Caki2 (cell line): ENCODE results near the gene GOLGA6L10. TPM values are rescaled to one million over a fixed set of nuclear protein-coding genes. Genes with fewer than 3 reads are reported as not detected.
"Not testable (repeated sequence)": the region's sequence is repeated elsewhere in the genome, so short reads cannot be mapped to it uniquely, and the experiment has no call there.

Experiments used
- DNase-seq: peaks from one replicate; pipeline ENCODE4 v3.0.0-alpha.2; 2015; ENCODE audit warnings: low read depth
- in situ Hi-C: cut with HindIII; loops from 2 replicates; pipeline ENCODE4 v1.10.0; 2016; ENCODE audit warnings: low sequenced_read_pairs, low pct_unique_long_range_greater_than_20kb, mixed read lengths
- total RNA-seq: library from RNA; depleted of rRNA; stranded (reverse); fragments of >200 nt; shearing (Covaris generic); gene quantifications from 2 replicates; pipeline ENCODE4 v1.2.3, GENCODE V29; 2014; ENCODE audit warnings: low replicate concordance; rRNA removed

The GOLGA6L10 gene
- total RNA-seq, 1 experiment from 2014 or later: not detected

- in situ Hi-C loops: no loop called here
- no peak for DNase-seq
Observed at GRCh38 chr15:82307714-82308081, 41.6 kb downstream of the GOLGA6L10 start.

GRCh38 chr15:82306791-82307713, 42.2 kb downstream of the GOLGA6L10 start:
- in situ Hi-C loops: no loop called here

DNA sequence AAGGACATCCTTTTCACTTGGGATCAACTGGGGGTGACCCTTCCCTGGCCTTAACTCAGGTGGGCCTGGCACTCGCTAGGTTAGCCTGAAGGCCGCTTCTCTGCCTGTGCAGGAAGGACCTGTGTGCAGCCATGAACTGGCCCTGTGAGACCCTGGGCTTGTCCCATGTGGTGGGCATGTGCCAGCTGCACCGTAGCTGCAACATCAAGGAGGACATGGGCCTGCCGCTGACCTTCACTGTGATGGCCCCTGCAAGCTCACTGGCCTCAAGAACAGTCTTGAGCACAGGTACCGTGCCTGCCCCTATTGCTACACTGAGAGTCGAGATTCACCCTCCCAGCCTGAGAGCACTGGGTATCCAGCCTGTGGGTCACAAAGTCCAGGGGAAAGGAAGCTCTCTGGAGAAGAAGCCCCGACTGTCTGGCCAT, 43.6 kb downstream of the GOLGA6L10 start:
- DNase-seq: no peak
- in situ Hi-C loops: no loop called here

More at GRCh38 chr15:82306791-82307713, 42.2 kb downstream of the GOLGA6L10 start:
- no peak for DNase-seq

- in situ Hi-C loops: no loop called here
Observed at GRCh38 chr15:82304778-82305090, 44.5 kb downstream of the GOLGA6L10 start.

DNA sequence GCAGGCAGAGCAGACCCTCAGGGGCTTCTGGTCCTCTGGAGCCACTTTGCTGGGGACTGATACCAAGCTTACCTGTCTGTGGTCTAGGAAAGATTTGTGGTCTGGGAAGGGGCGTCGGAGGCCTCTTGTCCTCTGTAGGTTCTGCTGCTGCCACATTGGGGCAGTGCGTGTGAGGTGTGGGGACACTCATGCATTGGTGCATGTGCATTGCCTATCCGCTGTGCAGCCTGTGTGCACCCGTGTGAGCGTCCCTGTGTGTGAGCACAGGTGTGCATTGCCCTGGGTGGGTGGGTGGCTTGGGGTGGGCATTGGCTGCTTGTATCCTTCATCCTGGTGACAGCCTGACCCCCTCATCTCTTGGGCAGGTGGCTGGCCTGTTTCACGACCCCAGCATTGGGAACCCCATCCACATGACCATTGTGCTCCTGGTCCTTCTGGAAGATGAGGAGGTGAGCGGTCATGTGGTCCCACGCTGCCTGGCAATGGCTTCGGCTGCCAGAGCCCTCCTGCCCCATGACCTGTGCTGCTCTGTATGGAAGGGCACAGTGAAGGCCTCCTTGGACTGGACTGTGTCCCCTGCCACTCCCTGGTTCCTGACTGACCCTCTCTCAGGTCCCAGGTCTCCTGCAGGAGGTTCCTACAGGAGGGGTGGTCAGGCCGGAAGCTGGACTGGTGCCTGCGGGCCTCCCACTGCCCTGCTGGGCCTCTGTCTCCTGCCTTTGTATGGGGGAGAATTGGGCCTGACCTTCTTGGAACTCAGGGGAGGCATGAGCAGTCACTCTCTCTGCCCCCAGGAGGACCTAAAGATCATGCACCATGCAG, 45.1 kb downstream of the GOLGA6L10 start:
- no peak for DNase-seq
- in situ Hi-C loops: no loop called here

More at GRCh38 chr15:82304778-82305090, 44.5 kb downstream of the GOLGA6L10 start:
- no peak for DNase-seq

DNA sequence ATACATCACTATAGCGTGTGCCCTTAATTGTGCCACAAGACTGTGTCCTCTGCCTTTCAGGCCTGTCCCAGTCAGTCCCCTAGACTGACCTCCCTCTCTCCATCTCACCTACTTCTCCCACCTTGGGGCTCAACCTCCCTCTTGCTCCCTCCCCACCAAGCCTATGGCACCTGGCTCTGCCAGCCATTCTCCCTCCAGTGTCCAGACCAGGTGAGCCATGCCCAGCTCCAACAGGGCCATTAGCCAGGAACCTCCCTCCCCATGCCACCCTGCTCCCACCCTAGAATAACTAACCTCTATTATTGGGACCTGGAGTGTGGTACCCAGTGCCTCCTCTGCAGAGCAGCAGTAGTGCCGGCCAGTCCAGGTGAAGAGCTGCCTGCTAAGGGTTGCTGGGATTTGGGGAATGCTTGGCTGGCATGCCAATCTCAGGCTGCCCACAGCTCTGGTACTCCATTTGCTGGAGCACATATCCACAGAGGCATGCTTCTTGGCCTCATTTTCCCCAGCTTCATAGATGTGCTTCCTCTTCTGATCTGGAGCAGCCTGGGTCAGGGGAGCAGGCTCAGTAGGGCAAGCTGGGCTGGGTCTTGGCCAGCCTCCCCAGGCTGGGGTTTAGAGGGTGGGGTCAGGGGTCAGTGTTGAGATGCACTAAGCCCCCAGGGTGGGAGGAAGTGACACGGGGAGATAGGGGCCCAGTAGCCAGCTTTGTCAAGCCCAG, 47.8 kb downstream of the GOLGA6L10 start:
- no peak for DNase-seq
- in situ Hi-C loops: no loop called here

GRCh38 chr15:82300883-82301282, 48.4 kb downstream of the GOLGA6L10 start:
- in situ Hi-C loops: no loop called here
- no peak for DNase-seq

GRCh38 chr15:82300326-82300725, 48.9 kb downstream of the GOLGA6L10 start:
- DNase-seq, in situ Hi-C loops: not testable (repeated sequence)

- in situ Hi-C loops, DNase-seq: not testable (repeated sequence)
Observed at GRCh38 chr15:82299511-82299914, 49.8 kb downstream of the GOLGA6L10 start.

DNA sequence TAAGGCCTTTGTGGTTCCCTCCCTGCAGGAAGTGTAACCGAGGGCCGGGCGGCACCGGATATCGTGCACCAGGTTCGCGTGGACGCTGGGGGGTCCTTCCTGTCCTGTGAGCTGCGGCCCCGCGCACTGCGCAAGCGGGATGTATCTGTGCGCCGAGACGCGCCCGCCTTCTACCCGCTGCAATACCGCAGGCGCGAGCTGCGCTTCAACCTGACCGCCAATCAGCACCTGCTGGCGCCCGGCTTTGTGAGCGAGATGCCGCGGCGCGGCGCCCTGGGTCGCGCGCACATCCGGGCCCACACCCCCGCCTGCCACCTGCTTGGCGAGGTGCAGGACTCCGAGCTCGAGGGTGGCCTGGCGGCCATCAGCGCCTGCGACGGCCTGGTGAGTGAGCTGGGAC, 50.8 kb downstream of the GOLGA6L10 start:
- in situ Hi-C loops: no loop called here
- DNase-seq: no peak

DNA sequence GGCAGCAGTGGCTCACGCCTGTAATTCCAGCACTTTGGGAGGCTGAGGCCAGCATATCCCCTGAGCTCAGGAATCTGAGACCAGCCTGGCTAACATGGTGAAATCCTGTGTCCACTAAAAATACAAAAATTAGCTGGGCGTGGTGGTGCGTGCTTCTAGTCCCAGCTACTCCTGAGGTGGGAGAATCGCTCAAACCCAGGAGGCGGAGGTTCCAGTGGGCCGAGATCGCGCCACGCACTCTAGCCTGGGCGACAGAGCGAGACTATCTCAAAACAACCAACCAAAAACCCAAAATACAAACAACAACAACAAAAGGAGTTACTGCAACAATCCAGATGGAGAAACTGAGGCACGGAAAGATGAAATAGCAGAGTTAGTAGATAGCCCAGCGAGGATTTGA, 51.2 kb downstream of the GOLGA6L10 start:
- in situ Hi-C loops: no loop called here
- DNase-seq: no peak

- in situ Hi-C loops: no loop called here
- no peak for DNase-seq
Observed at GRCh38 chr15:82297546-82297945, 51.7 kb downstream of the GOLGA6L10 start.

DNA sequence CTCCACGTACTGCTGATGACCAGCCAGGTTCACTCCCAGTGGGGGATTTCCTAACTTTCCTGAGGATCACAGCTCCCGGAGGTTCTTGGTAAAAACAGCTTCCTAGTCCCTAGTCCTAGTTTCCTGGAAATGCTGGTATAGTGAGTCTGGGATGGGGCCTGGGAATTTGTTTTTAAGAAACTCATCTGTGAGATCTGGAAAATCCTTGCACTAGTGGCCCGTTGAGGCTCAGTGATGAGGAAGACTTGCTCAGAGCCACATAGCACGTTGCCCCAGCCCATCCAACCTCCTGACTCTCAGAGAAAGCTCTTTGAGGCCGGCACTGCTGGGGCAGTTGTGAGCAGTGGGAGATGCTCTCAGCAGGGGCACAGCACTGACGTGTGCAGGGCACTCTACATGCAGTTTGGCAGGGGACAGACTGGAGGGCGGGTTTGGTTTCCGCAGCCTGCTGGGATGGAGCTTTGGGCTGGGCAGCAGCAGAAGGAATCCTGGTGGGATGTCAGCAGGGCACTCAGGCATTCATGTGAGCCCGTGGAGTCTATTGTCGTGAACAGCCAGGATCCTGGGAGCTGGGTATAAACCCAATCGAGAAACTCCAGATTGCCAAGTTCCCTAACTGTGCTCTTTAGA, 55.1 kb downstream of the GOLGA6L10 start:
- in situ Hi-C loops: no loop called here
- no peak for DNase-seq

- in situ Hi-C loops: no loop called here
- DNase-seq: no peak
Observed at GRCh38 chr15:82292271-82292670, 57.0 kb downstream of the GOLGA6L10 start.

Other genes starting within 250 kb of the GOLGA6L10 start
- gene EFL1, start 86.7 kb downstream of the GOLGA6L10 start, total RNA-seq: 3.3 and 12.1 TPM in 2 replicates
- gene SAXO2, start 86.7 kb downstream of the GOLGA6L10 start, total RNA-seq: not detected in 2 replicates
- gene GOLGA6L9, start 80.3 kb upstream of the GOLGA6L10 start, total RNA-seq: 0.41 and 1.1 TPM in 2 replicates
- gene RPS17, start 191.0 kb upstream of the GOLGA6L10 start, total RNA-seq: 2,842 and 2,968 TPM in 2 replicates